ENCODE measurements around the gene NRF1. TPM values are rescaled to one million over a fixed set of nuclear protein-coding genes. Genes with fewer than 3 reads are reported as not detected.
A peak's percentile ranks its signal among the peaks of the same experiment; 100 is the strongest.
"Not testable (repeated sequence)": the region's sequence is repeated elsewhere in the genome, so short reads cannot be mapped to it uniquely, and the experiment has no call there.

Gene NRF1
- total and polyA plus RNA-seq, 4 donors = 4.9 to 23.4 (median 14.3) TPM

DNA sequence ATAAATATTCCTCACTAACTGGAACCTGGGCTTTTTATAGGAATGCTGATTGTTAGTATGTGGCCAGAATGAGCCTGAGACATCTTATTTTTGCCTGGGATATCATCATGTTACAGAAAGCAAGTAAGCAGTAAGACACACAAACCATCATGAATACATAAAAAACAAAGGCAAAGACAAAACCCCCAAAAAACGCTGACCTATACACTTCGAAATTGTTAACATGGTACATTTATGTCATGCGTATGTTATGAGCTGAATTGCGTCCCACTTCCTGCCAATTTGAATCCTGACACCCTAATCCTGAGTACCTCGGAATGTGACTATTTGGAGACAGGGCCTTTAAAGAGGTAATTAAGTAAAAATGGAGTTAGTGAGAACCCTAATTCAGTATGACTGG lies 12.3 kb upstream of the NRF1 start:
- Histone ChIP-seq H3K27ac (ENCODE audit: low read depth in 1 of 2, low read length in 2 of 2) (no peak overlapping the region), H3K4me3 (ENCODE audit: low read length in 2 of 2) (no peak overlapping the region), H3K27me3 (ENCODE audit: control insufficient read depth in 1 of 2, insufficient read depth in 2 of 2, low read length in 1 of 2) (no peaks in the 10 kb centered on the region), H3K36me3 (ENCODE audit: control insufficient read depth in 1 of 2, insufficient read depth in 2 of 2, low read length in 1 of 2) (no peaks in the 10 kb centered on the region), H3K9me3 (ENCODE audit: control insufficient read depth, low read length) (no peaks in the 10 kb centered on the region), H3K4me1 (ENCODE audit: control insufficient read depth in 1 of 2, insufficient read depth in 2 of 2, low read length in 2 of 2) (no peaks in the 10 kb centered on the region)
- no peak for DNase-seq
- intact Hi-C loops (cut with DNase I) = no loop called here
- WGBS, 2 donors = 83 to 87% methylated on average over 5 of the region's 5 CpGs
- no peak for ATAC-seq (ENCODE audit: low FRiP score)

DNA sequence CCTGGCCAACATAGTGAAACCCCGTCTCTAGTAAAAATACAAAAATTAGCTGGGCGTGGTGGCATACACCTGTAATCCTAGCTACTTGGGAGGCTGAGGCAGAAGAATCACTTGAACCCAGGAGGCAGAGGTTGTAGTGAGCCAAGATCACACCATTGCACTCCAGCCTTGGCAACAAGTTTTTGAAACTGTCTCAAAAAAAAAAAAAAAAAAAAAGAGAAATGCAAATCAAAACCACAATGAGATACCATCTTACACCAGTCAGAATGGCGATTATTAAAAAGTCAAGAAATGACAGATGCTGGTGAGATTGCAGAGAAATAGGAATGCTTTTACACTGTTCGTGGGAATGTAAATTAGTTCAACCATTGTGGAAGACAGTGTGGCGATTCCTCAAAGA lies 7.9 kb upstream of the NRF1 start:
- H3K27ac ChIP-seq (ENCODE audit: low read depth in 1 of 2, low read length in 2 of 2); DNase-seq; H3K9me3 ChIP-seq (ENCODE audit: control insufficient read depth, low read length); H3K36me3 ChIP-seq (ENCODE audit: control insufficient read depth in 1 of 2, insufficient read depth in 2 of 2, low read length in 1 of 2); H3K4me1 ChIP-seq (ENCODE audit: control insufficient read depth in 1 of 2, insufficient read depth in 2 of 2, low read length in 2 of 2); H3K4me3 ChIP-seq (ENCODE audit: low read length in 2 of 2); intact Hi-C loops (cut with DNase I); H3K27me3 ChIP-seq (ENCODE audit: control insufficient read depth in 1 of 2, insufficient read depth in 2 of 2, low read length in 1 of 2); ATAC-seq (ENCODE audit: low FRiP score): not testable (repeated sequence)
- WGBS, 2 donors = 78 to 84% methylated on average over 5 of the region's 5 CpGs

DNA sequence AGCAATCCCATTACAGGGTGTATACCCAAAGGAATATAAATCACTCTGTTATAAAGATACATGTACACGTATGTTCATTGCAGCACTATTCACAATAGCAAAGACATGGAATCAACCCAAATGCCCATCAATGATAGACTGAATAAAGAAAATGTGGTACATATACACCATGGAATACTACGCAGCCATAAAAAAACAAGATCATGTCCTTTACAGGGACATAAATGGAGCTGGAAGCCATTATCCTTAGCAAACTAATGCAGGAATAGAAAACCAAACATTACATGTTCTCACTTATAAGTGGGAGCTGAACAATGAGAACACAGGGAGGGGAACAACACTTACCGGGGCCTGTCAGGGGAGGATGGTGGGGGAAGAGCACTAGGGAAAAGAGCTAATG lies 7.5 kb upstream of the NRF1 start:
- ATAC-seq (ENCODE audit: low FRiP score); H3K27ac ChIP-seq (ENCODE audit: low read depth in 1 of 2, low read length in 2 of 2); H3K27me3 ChIP-seq (ENCODE audit: control insufficient read depth in 1 of 2, insufficient read depth in 2 of 2, low read length in 1 of 2); intact Hi-C loops (cut with DNase I); H3K36me3 ChIP-seq (ENCODE audit: control insufficient read depth in 1 of 2, insufficient read depth in 2 of 2, low read length in 1 of 2); H3K4me1 ChIP-seq (ENCODE audit: control insufficient read depth in 1 of 2, insufficient read depth in 2 of 2, low read length in 2 of 2); H3K4me3 ChIP-seq (ENCODE audit: low read length in 2 of 2); H3K9me3 ChIP-seq (ENCODE audit: control insufficient read depth, low read length); DNase-seq: not testable (repeated sequence)
- 91 to 93% methylated on average over 3 of the region's 3 CpGs for WGBS, 2 donors

DNA sequence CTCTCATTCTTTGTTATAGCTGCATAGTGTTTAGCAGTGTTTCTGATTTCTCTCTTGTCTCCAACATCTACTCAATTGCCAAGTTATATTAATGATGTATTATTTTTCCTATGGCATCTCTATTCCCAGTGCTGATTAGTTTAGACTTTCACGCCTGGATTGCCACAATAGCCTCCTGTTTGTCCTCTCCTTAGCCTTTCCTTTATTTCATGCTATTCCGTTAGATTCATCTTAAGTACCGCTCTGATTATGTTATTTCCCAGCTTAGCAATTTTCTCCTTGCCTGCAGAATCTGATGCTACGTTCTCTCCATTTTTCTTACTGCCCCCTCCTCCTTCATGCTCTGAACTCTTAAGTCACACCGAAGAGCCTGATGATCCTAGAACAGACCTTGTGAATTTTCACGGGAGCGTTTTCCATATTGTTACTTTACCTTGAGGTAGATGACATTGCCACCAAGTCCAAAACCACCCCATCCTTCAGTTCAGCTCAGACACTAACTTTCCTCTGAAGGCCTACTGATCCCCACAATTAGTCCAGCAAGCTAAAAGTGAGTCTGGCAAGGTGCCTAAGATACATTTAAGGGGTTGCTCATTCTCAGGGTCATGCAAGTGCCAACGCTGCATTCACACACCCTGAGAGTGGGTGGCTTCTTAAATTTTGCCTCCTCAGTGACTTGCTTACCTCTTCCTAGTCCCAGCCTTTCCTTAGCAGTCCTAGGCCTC lies 6.6 kb upstream of the NRF1 start:
- no peak for ATAC-seq (ENCODE audit: low FRiP score)
- no peak overlapping the region for H3K4me3 ChIP-seq (ENCODE audit: low read length in 2 of 2)
- H3K27ac ChIP-seq (ENCODE audit: low read depth in 1 of 2, low read length in 2 of 2) = no peak overlapping the region
- H3K27me3 ChIP-seq (ENCODE audit: control insufficient read depth in 1 of 2, insufficient read depth in 2 of 2, low read length in 1 of 2) = no peaks in the 10 kb centered on the region
- no peaks in the 10 kb centered on the region for H3K4me1 ChIP-seq (ENCODE audit: control insufficient read depth in 1 of 2, insufficient read depth in 2 of 2, low read length in 2 of 2)
- no peaks in the 10 kb centered on the region for H3K36me3 ChIP-seq (ENCODE audit: control insufficient read depth in 1 of 2, insufficient read depth in 2 of 2, low read length in 1 of 2)
- WGBS, 2 donors = 77 to 80% methylated on average over 8 of the region's 8 CpGs
- no peak for DNase-seq
- intact Hi-C loops (cut with DNase I) = no loop called here
- H3K9me3 ChIP-seq (ENCODE audit: control insufficient read depth, low read length) = no peaks in the 10 kb centered on the region

DNA sequence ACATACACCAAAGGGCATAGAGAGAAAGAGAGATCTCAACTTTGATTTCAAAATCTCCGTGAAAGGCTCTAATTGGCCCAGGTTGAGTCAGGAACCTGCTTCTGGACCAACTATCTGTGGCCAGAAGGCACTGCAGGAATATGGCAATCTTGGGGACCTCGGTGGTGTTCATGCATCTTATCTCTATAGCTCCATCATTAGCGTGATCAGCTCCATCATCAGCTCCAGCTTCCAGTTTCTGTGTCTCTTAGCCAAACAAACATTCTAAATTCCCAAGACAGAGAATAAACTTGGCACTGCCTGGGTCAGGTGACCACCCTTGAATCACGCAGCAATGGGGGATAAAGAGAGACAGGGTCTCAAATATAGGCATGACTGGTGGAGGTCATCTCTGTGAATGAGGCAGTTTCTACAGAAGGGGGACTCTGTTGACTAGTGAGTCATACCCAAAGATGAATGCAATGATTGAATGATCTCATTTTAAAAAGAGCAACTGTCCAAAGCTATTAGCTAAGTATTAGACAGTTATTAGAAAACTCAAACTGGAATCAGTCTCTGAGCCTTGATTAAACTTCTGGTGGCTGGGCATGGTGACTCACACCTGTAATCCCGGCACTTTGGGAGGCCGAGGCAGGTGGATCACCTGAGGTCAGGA lies 5.4 kb upstream of the NRF1 start:
- Histone ChIP-seq H3K27me3 (ENCODE audit: control insufficient read depth in 1 of 2, insufficient read depth in 2 of 2, low read length in 1 of 2) (no peaks in the 10 kb centered on the region), H3K4me1 (ENCODE audit: control insufficient read depth in 1 of 2, insufficient read depth in 2 of 2, low read length in 2 of 2) (no peaks in the 10 kb centered on the region), H3K27ac (ENCODE audit: low read depth in 1 of 2, low read length in 2 of 2) (no peak overlapping the region), H3K4me3 (ENCODE audit: low read length in 2 of 2) (no peak overlapping the region), H3K36me3 (ENCODE audit: control insufficient read depth in 1 of 2, insufficient read depth in 2 of 2, low read length in 1 of 2) (no peaks in the 10 kb centered on the region), H3K9me3 (ENCODE audit: control insufficient read depth, low read length) (no peaks in the 10 kb centered on the region)
- DNase-seq = no peak
- intact Hi-C loops (cut with DNase I) = no loop called here
- ATAC-seq (ENCODE audit: low FRiP score) = no peak
- WGBS, 2 donors = 86 to 91% methylated on average over 6 of the region's 6 CpGs

DNA sequence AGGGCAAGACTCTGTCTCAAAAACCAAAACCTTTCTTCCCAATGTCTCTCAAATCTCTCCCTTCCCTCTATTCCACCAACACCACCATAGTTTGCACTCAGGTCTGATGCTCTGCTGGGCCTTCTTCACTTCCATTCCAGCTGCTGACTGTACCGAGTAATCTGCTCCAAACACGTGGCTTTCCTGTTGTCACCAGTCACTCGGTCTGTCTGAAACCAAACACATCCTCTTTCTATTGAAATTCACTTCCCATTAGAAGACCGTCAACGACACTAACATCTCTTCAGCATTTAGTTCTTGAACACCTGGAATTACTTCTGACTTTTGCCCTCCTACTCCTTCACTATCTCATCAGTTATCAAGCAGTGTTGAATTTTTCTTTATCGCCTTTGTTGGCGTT lies 4.7 kb upstream of the NRF1 start:
- Histone ChIP-seq H3K27me3 (ENCODE audit: control insufficient read depth in 1 of 2, insufficient read depth in 2 of 2, low read length in 1 of 2) (no peaks in the 10 kb centered on the region), H3K36me3 (ENCODE audit: control insufficient read depth in 1 of 2, insufficient read depth in 2 of 2, low read length in 1 of 2) (no peaks in the 10 kb centered on the region), H3K4me1 (ENCODE audit: control insufficient read depth in 1 of 2, insufficient read depth in 2 of 2, low read length in 2 of 2) (no peaks in the 10 kb centered on the region), H3K9me3 (ENCODE audit: control insufficient read depth, low read length) (no peaks in the 10 kb centered on the region), H3K27ac (ENCODE audit: low read depth in 1 of 2, low read length in 2 of 2) (no peak overlapping the region), H3K4me3 (ENCODE audit: low read length in 2 of 2) (no peak overlapping the region)
- ATAC-seq (ENCODE audit: low FRiP score) (no peak), DNase-seq (peak in 1 of 2 donors; percentile 54)
- intact Hi-C loops (cut with DNase I) = no loop called here
- 82 to 86% methylated on average over 7 of the region's 7 CpGs for WGBS, 2 donors

DNA sequence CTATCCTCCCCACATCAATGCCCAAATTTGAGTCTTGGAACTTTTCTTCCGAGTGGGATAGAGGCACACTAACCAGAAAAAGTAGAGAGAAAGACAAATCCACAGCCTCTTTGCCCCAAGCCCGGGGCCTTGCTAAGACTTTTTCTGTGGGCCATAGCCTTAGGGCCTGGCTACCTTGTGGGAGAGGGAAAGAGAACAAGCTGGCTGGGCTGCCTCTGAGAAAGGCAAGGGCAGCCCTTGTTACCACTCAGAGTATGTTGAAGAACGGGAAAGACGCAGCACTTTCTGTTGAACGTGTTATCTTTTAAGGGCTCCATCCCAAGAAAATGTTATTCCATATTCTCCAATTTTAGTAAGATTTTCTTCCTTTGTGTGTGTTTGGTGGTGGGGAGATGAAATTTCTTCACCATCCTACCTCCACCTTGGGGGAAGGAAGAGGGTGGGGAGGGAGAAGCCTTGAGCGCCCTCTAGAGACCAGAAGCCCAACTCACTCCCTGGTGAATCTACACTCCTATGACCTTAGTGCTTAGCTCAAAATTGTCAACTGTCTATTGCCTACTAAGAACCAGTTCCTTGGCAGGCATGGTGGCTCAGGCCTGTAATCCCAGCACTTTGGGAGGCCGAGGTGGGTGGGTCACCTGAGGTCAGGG lies 3.9 kb upstream of the NRF1 start:
- H3K27me3 ChIP-seq (ENCODE audit: control insufficient read depth in 1 of 2, insufficient read depth in 2 of 2, low read length in 1 of 2) = no peaks in the 10 kb centered on the region
- ATAC-seq (ENCODE audit: low FRiP score) (no peak), DNase-seq (no peak)
- intact Hi-C loops (cut with DNase I) = no loop called here
- no peaks in the 10 kb centered on the region for H3K36me3 ChIP-seq (ENCODE audit: control insufficient read depth in 1 of 2, insufficient read depth in 2 of 2, low read length in 1 of 2)
- H3K9me3 ChIP-seq (ENCODE audit: control insufficient read depth, low read length) = no peaks in the 10 kb centered on the region
- H3K4me3 ChIP-seq (ENCODE audit: low read length in 2 of 2) = no peak overlapping the region
- 66 to 71% methylated on average over 7 of the region's 7 CpGs for WGBS, 2 donors
- no peak overlapping the region for H3K27ac ChIP-seq (ENCODE audit: low read depth in 1 of 2, low read length in 2 of 2)
- no peaks in the 10 kb centered on the region for H3K4me1 ChIP-seq (ENCODE audit: control insufficient read depth in 1 of 2, insufficient read depth in 2 of 2, low read length in 2 of 2)

DNA sequence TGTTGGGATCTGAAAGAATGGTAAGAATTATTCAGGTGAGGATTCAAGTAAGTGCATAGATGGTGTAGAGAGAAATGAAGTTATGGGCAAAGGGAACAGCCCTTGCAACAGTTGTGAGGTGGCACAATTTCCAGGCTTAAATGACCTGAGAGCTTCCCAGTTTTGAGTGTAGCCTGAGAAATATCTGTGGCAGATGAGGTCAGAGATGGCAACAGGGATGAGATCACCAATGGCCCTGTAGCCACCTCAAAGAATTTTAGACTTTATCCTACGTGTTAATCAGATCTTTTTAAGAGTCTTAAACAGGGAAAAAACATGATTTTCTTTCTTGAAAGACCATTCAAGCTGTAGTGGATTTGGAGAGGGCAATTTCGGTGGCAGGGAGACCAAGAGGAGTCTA lies 1.9 kb upstream of the NRF1 start:
- intact Hi-C loops (cut with DNase I) = loop anchor here in 1 of 2 donors (5.0 to 10.0 kb wide), 2 partner anchors 218 to 385 kb away; partner anchors contain the start of gene AHCYL2
- 91% methylated on average over 2 of the region's 2 CpGs for WGBS, 2 donors
- Histone ChIP-seq H3K36me3 (ENCODE audit: control insufficient read depth in 1 of 2, insufficient read depth in 2 of 2, low read length in 1 of 2) (no peaks in the 10 kb centered on the region), H3K4me1 (ENCODE audit: control insufficient read depth in 1 of 2, insufficient read depth in 2 of 2, low read length in 2 of 2) (no peaks in the 10 kb centered on the region), H3K27me3 (ENCODE audit: control insufficient read depth in 1 of 2, insufficient read depth in 2 of 2, low read length in 1 of 2) (no peaks in the 10 kb centered on the region), H3K27ac (ENCODE audit: low read depth in 1 of 2, low read length in 2 of 2) (no peak overlapping the region), H3K9me3 (ENCODE audit: control insufficient read depth, low read length) (no peaks in the 10 kb centered on the region), H3K4me3 (ENCODE audit: low read length in 2 of 2) (no peak overlapping the region)
- DNase-seq = no peak
- ATAC-seq (ENCODE audit: low FRiP score) = no peak

All from aorta (tissue), 5 donors.